D721Med (cell line): ENCODE data around the gene MXRA8.
"Not testable (repeated sequence)": the region's sequence is repeated elsewhere in the genome, so short reads cannot be mapped to it uniquely, and the experiment has no call there.

Experiments used
- DNase-seq: peaks from one replicate; pipeline ENCODE4 v3.0.0; 2011; ENCODE audit warnings: low spot score; ENCODE audit not compliant: insufficient read length
- FAIRE-seq: peaks from 2 replicates; lab custom pipeline; 2011; peaks lifted over from hg19 to GRCh38; lab: Jason Lieb, UNC
- TF ChIP-seq, protein P1 (sequence below): IDR thresholded peaks from 2 replicates; pipeline ENCODE4 v1.5.1; 2012; ENCODE audit warnings: mild to moderate bottlenecking, control low read depth; ENCODE audit not compliant: insufficient read depth; ENCODE audit errors: missing control alignments

The MXRA8 gene, protein sequence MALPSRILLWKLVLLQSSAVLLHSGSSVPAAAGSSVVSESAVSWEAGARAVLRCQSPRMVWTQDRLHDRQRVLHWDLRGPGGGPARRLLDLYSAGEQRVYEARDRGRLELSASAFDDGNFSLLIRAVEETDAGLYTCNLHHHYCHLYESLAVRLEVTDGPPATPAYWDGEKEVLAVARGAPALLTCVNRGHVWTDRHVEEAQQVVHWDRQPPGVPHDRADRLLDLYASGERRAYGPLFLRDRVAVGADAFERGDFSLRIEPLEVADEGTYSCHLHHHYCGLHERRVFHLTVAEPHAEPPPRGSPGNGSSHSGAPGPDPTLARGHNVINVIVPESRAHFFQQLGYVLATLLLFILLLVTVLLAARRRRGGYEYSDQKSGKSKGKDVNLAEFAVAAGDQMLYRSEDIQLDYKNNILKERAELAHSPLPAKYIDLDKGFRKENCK

DNA sequence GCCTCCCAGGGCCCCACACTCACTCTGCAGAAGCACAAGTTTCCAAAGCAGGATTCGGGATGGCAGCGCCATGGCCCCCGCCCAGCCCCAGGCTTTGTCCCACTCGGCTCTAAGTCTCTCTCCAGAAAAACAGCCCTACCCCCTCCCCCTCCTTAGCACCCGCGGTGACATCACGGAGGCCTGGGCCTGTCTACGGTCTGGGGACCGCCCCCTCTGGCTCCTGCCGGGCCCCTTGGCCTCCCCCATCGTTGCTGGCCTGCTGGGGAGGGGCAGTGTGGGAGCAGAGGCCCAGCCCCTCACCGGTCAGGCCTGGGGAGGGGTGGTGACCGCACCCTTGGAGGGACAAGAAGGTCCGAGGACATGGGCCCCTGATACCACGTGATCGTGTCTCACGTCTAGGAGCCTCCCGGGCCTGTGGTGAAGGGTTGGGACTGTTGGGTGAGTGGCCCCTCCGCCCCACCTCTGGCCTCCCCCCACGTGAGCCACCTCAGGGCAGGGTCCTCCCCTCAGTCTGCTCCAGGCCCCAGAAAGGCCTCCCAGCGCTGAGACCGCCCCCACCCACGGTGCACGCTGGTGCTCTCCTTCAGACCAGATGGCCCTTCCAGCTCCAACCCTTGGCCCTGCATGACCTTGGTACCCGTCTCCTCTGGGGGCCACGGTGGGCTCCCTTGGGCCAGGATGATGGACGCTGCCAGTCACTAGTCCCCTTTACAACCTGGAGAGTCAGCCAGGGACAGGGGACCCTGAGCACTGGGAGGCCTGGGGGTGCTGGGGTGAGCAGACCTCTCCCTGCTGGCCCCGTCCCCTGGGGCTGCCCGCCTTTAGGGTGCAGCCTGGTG, at the start of gene MXRA8:
Gene MXRA8, minus strand, starts transcription at position 123 of the 839 bp plus-strand sequence. Its CDS starts 51 bp downstream, at position 72.
- FAIRE-seq: no peak

DNA sequence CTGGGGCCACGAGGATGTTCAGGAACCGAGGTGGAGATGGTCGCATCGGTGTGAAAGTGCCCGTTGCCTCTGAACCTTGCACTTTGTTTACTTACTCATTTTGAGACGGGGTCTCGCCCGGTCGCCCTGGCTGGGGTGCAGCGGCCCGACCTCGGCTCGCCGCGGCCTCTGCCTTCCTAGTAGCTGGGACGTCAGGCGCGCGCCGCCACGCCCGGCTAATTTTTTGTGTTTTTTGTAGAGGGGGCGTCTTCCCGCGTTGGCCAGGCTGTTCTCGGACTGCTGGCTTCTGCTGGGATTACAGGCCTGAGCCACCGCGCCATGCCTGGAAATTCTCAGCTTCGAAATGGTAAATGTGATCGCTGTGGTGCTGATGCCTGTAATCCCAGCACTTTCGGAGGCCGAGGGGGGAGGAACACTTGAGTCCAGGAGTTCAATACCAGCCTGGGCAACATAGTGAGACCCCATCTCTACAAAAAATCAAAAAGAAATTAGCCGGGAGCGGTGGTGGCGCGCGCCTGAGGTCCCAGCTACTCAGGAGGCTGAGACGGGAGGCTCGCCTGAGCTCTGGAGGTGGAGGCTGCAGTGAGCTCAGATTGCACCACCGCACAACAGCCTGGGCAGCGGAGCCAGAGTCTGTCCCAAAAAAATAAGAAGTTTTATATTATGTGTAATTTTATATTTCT, 49.4 kb upstream of the MXRA8 start:
- FAIRE-seq (no peak), DNase-seq (no peak)
- TF ChIP-seq, protein P1, sequence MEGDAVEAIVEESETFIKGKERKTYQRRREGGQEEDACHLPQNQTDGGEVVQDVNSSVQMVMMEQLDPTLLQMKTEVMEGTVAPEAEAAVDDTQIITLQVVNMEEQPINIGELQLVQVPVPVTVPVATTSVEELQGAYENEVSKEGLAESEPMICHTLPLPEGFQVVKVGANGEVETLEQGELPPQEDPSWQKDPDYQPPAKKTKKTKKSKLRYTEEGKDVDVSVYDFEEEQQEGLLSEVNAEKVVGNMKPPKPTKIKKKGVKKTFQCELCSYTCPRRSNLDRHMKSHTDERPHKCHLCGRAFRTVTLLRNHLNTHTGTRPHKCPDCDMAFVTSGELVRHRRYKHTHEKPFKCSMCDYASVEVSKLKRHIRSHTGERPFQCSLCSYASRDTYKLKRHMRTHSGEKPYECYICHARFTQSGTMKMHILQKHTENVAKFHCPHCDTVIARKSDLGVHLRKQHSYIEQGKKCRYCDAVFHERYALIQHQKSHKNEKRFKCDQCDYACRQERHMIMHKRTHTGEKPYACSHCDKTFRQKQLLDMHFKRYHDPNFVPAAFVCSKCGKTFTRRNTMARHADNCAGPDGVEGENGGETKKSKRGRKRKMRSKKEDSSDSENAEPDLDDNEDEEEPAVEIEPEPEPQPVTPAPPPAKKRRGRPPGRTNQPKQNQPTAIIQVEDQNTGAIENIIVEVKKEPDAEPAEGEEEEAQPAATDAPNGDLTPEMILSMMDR: no peak

More for the DNA sequence above, at the start of gene MXRA8:
- TF ChIP-seq, protein P1: no peak
- DNase-seq: no peak

DNA sequence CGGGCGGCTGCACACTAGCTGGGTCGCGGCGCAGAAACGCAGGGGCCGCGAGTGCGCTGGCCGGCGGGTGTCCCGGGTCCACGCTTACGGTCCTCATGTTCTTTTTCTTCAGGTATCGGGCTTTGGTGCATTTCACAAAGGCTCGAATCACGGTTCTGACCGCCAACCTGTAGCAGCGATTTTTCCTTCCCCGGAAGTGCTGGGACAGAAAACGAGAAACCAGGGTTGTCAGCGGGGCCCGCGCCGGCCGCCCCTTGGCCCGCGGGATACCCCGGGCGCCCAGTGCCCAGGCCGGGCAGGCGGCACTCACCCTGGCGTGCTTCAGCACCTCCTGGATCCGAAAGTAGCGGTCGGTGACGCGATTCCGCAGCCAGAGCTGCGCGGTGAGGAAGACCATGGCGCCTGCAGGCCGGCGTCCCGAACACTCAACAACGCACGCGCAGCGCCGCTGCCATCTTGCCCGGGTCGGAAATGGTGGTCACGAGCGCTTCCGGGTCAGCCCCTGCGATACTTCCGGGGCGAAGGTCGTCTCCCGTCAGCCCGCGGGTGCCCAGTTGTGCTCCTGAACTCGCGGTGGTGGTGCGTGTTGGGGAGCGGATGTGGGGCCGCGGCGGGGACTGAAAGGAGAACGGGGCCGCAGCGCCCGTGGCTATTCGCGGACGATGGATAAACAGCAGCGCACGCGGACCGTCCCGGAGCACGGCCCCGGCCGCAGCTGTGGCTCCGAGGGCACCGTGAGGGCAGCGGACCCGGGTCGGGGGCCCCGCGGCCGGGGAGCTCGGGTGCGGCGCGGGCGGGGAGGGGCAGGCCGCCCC, 48.7 kb upstream of the MXRA8 start, which contains the start of gene MRPL20:
Gene MRPL20, minus strand, starts transcription at position 473 of the 815 bp plus-strand sequence. Its CDS starts 76 bp downstream, at position 397.
- TF ChIP-seq, protein P1: no peak
- peak; percentile 78 for DNase-seq
- no peak for FAIRE-seq

DNA sequence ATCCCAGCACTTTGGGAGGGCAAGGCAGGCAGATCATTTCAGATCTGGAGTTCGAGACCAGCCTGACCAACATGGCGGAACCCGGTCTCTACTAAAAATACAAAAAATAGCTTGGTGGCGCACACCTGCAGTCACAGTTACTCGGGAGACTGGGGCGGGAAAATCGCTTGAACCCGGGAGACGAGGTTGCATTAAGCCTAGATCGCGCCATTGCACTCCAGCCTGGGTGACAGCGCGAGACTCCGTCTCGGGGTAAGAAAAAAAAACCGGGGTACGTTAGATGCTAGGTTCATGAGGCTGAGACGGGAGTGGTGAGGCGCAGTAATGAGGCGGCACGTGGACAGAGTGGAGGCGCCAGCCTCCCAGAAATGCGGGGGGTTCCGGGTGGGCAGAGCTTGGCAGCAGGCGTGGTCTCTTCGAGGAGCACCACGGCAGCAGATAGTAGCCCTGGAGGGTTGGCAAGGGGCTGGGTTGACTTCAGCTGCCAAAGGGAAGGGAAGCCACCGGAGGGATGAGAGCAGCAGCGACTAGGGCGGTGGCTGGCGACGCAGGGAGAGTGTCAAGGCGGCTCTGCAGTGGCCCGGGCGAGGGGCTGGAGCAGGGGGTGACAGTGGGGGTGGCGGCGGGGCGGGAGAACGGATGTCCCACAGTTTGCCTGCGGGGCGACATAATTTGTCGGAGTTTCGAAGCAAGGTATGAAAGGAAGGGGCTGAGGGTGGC, 47.9 kb upstream of the MXRA8 start:
- DNase-seq: no peak
- TF ChIP-seq, protein P1: no peak
- no peak for FAIRE-seq

DNA sequence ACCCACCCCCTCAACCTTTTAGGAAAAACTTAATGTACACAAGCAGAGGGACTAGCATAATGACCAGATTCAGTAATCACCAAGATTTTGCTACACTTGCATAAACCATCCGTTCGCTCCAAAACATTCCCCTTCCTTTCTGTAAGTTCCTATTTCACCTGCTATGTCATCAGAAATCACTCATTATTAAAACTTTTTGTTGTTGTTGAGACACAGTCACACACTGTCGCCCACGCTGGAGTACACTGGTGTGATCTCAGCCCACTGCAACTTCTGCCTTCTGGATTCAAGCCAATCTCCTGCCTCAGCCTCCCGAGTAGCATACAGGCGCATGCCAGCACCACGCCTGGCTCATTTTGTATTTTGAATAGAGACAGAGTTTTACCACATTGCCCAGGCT, 45.3 kb upstream of the MXRA8 start:
- no peak for DNase-seq
- no peak for FAIRE-seq
- TF ChIP-seq, protein P1: no peak

DNA sequence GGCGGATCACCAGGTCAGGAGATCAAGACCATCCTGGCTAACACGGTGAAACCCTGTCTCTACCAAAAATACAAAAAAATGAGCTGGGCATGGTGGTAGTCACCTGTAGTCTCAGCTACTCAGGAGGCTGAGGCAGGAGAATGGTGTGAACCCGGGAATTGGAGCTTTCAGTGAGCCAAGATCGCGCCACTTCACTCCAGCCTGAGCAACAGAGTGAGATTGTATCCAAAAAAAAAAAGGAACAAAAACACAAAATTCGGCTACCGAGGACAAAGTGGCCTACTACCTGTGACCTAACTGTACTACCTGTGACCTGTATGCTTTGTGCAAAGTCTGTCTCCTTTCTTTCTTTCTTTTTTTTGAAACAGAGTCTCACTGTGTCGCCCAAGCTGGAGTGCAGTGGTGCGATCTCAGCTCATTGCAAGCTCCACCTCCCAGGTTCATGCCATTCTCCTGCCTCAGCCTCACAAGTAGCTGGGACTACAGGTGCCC, 44.6 kb upstream of the MXRA8 start:
- DNase-seq, FAIRE-seq: not testable (repeated sequence)
